GM21367 (cell line): ENCODE measurements around the gene SCYL2.
A peak's percentile ranks its signal among the peaks of the same experiment; 100 is the strongest.
"Not testable (repeated sequence)": the region's sequence is repeated elsewhere in the genome, so short reads cannot be mapped to it uniquely, and the experiment has no call there.

ENCODE experiments used
- ATAC-seq: cut with Tn5 transposase; IDR thresholded peaks from one replicate; pipeline ENCODE4 v1.9.1; 2021; ENCODE audit not compliant: unreplicated experiment

SCYL2 gene

GRCh38 chr12:100311317-100311716 is 44.3 kb downstream of the SCYL2 start:
- no peak for ATAC-seq

GRCh38 chr12:100317371-100317770 is 50.4 kb downstream of the SCYL2 start:
- ATAC-seq = no peak

- ATAC-seq = no peak
Observed at GRCh38 chr12:100324498-100324897, 57.5 kb downstream of the SCYL2 start.

- no peak for ATAC-seq
Observed at GRCh38 chr12:100326208-100326607, 59.2 kb downstream of the SCYL2 start.

- peak; percentile 87 for ATAC-seq
Observed at GRCh38 chr12:100329800-100330199, 62.8 kb downstream of the SCYL2 start.

GRCh38 chr12:100331871-100332270 is 64.9 kb downstream of the SCYL2 start:
- no peak for ATAC-seq

GRCh38 chr12:100332852-100333251 is 65.9 kb downstream of the SCYL2 start:
- no peak for ATAC-seq

- no peak for ATAC-seq
Observed at GRCh38 chr12:100337299-100337698, 70.3 kb downstream of the SCYL2 start.

GRCh38 chr12:100337727-100338126 is 70.8 kb downstream of the SCYL2 start:
- ATAC-seq = no peak

GRCh38 chr12:100339071-100339470 is 72.1 kb downstream of the SCYL2 start:
- no peak for ATAC-seq

- not testable (repeated sequence) for ATAC-seq
Observed at GRCh38 chr12:100342897-100343296, 75.9 kb downstream of the SCYL2 start.

GRCh38 chr12:100344351-100344750 is 77.4 kb downstream of the SCYL2 start:
- ATAC-seq = not testable (repeated sequence)

- ATAC-seq = no peak
Observed at GRCh38 chr12:100345020-100345767, 78.2 kb downstream of the SCYL2 start.

- no peak for ATAC-seq
Observed at GRCh38 chr12:100346660-100347059, 79.7 kb downstream of the SCYL2 start.

- ATAC-seq = no peak
Observed at GRCh38 chr12:100348657-100349454, 81.9 kb downstream of the SCYL2 start.

GRCh38 chr12:100356644-100357223 is 89.8 kb downstream of the SCYL2 start, which contains the start of gene SLC17A8:
Gene SLC17A8, plus strand, starts transcription at chr12:100357074. Its CDS starts 318 bp downstream, at chr12:100357392.
- ATAC-seq = no peak

GRCh38 chr12:100359248-100359647 is 92.3 kb downstream of the SCYL2 start:
- ATAC-seq = no peak

- no peak for ATAC-seq
Observed at GRCh38 chr12:100359822-100360221, 92.8 kb downstream of the SCYL2 start.

GRCh38 chr12:100360450-100360849 is 93.5 kb downstream of the SCYL2 start:
- no peak for ATAC-seq

- ATAC-seq = no peak
Observed at GRCh38 chr12:100364324-100364723, 97.3 kb downstream of the SCYL2 start.

GRCh38 chr12:100365411-100365810 is 98.4 kb downstream of the SCYL2 start:
- no peak for ATAC-seq

- no peak for ATAC-seq
Observed at GRCh38 chr12:100368066-100368465, 101.1 kb downstream of the SCYL2 start.
